CD4-positive, alpha-beta T cell treated with Interleukin-2 at 100 ng/mL for 4 hours (primary cell): ENCODE measurements around the gene PREB.
"Not testable (repeated sequence)": the region's sequence is repeated elsewhere in the genome, so short reads cannot be mapped to it uniquely, and the experiment has no call there.

ENCODE experiments used
- DNase-seq: peaks from one replicate; pipeline ENCODE4 v3.0.0-alpha.2; 2020; ENCODE audit warnings: low spot score

The PREB gene, protein sequence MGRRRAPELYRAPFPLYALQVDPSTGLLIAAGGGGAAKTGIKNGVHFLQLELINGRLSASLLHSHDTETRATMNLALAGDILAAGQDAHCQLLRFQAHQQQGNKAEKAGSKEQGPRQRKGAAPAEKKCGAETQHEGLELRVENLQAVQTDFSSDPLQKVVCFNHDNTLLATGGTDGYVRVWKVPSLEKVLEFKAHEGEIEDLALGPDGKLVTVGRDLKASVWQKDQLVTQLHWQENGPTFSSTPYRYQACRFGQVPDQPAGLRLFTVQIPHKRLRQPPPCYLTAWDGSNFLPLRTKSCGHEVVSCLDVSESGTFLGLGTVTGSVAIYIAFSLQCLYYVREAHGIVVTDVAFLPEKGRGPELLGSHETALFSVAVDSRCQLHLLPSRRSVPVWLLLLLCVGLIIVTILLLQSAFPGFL

DNA sequence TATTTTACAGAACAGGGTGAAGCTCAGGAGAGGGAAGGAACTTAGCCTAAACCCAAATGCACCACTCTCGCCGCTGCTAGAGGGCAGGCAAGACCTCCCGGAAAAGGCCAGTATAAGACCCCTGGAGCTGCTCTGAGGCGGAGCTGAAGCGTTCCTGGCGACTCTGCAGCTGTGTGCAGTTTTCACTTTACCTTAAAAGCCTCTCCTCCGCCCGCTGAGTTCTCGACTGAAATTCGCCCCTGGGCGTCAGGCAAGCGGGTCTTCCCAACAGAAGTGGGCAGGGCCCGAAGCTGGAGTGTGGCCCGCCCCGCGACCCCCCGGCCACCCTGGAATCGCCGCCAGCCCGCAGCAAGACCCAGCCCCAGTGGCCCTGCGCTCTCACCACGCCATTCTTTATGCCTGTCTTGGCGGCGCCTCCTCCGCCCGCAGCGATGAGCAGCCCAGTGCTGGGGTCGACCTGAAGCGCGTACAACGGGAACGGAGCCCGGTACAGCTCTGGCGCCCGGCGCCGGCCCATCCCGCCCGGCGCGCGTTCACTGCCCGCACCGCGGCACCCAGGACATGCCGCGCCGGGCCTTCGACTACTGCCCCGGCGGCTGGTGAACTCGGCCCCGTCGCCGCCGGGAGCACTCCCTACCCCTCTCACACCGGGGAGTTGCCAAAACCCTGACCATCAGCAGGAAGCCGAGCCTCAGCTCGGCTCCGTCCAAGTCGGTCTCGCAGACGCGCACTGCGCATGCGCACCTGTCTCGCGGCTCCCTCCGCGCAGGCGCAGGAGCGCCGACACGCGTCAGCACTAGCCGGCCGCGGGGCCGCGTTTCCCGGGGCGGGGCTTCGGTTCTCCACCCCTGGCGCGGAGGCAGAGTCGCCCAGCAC lies at the start of gene PREB:
Gene PREB (minus strand): TSS at position 732 of the 876 bp plus-strand sequence. CDS start 215 bp downstream, at position 517.
- peak; percentile 98 for DNase-seq

DNA sequence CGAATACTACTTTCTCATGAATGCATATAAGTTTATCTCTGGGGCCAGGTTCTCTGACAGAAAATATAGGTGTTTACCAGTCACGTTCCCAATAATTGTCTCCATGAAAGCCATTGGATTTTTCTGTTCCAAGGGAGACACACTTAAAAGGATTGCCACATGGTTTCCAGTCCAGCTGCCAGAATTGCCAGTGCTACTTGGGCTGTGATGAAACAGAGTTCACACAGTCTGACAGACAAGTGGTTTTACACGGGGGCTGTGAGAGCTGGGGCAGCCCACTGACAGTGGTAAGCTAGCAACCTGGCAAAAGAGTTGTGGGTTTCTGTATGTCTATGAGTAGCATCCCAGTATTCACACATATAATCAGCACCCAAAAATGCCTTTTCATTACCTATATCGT lies 49.7 kb upstream of the PREB start:
- DNase-seq = no peak

GRCh38 chr2:27182346-27182745 lies 47.9 kb upstream of the PREB start:
- DNase-seq = no peak

- no peak for DNase-seq
These were observed 45.0 kb upstream of the PREB start for GRCh38 chr2:27179344-27180000.

GRCh38 chr2:27178469-27178868 lies 44.0 kb upstream of the PREB start:
- no peak for DNase-seq

- DNase-seq = no peak
These were observed 43.3 kb upstream of the PREB start for GRCh38 chr2:27177441-27178351.

GRCh38 chr2:27175781-27176180 lies 41.3 kb upstream of the PREB start:
- DNase-seq = not testable (repeated sequence)

DNA sequence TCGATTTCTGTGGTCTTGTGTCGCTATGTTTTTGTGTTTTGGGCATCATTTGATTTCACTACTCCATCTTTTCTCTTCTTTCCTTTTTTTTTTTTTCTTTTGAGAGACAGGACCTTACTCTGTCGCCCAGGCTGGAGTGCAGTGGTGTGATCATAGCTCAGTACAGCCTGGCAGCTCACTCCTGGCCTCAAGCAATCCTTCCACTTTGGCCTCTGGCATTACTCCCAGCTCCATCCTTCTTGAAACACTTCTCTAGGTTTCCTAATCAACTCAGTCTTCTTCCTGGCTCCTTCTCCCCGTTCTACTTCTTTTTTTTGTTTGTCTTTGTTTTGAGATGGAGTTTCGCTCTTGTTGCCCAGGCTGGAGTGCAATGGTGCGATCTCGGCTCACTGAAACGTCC lies 40.9 kb upstream of the PREB start:
- no peak for DNase-seq

DNA sequence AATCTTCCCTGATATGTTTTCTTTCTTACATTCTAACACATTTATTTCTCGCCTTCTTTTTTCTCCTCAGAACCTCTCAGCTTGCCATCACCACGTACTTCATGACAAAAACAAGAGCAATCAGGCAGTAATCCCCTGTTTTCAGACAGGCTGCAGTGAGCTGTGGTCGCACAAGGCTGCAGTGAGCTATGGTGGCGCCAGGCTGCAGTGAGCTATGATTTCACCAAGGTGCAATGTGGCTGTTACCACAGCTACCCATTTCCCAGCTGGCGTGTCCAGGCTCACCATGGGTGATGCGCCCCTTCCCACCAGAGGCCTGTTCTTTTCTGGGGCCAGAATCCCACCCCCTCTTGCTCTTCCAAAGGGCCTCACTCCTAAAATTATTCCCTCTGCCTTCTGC lies 40.2 kb upstream of the PREB start:
- no peak for DNase-seq

DNA sequence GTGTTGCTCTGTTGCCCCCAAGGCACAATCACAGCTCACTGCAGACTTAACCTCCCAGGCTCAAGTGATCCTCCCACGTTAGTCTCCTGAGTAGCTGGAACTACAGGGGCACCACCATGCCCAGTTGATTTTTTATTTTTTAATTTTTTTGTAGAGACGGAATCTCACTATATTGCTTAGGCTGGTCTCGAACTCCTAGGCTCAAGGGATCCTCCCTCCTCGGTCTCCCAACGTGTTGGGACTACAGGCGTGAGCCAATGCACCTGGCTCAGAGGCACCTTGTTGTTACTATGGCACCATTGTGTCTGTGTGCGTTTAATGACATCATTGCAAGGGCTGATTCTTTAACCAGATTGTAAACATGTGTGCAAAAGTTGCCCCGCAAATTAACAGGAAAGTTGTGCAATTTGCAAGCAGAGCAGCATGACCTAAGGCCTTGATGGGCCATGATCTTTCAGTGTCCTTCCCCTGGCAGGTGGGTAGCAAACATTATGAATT lies 37.0 kb upstream of the PREB start:
- no peak for DNase-seq

DNA sequence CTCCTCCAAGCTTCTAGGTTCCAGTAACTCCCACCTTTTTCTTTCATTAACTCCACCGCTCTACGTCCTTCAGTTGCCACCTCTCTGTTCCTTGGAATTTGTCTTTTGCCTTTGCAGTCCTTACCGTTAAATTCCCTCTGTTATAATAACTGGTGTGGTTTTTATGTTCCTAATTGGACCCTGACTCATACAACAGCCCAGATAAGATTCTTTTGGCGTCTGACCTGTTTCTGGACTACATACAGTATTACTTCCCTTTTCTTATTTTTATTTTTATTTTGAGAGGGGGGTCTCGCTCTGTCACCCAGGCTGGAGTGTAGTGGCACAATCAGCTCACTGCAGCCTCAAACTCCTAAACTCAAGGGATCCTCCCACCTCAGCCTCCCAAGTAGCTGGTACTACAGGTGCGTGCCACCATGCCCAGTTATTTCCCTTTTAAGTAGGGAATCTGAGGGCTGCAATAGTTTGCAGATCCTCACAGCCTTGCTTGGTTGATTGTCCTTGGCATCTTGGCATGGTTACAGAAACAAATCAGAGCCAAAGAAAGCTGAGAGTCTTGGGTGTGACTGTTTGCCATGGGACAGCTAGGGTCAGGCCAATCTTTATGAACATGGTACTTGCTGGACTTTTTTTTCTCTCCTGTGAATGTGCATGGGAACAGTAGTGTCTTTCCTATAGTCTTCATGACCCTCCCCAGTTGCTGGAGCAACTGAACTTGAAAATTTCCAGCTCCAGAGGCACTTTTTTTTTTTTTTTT lies 36.3 kb upstream of the PREB start:
- no peak for DNase-seq

- DNase-seq = no peak
These were observed 30.7 kb upstream of the PREB start for GRCh38 chr2:27164960-27165763.

GRCh38 chr2:27162151-27163121 lies 28.0 kb upstream of the PREB start:
- no peak for DNase-seq

GRCh38 chr2:27160191-27160590 lies 25.8 kb upstream of the PREB start:
- no peak for DNase-seq

DNA sequence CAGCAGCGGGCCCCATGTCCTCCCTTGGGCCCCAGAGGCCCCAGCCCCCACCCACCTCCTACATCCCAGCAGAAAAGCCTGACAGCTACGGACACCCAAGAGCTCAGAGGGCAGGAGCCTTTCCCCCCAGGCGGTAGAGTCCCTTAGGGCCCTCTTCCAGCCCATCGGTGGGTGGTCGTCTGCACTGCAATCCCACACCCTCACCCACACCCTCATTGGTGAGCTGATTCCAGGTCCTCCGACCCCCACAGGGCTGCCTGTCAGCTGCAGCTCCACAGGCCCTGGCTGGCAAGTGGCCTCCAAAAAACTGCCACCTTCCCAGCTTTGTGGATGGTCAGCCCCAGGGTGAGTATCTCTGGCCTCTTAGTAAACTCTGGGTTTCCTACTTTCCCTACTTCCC lies 24.8 kb upstream of the PREB start:
- DNase-seq = no peak

DNA sequence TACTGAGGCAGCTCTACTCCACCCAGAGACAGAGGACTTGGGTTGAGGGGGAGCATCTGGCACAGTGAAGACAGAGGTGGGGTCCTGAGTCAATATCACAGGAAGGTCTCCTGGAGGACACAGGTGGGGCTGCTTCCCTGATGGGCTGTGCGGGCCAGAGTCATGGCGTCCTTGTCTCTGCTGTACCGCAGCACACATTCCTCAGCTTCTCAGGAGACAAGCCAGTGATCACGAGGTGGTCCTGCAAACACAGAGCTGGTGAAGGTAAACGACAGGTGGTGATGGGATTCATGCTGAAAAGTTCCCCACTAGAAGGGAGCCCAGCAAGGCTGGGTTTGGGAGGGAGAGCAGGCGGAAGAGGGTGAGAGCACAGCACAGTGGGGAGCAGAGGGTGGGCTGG lies 24.0 kb upstream of the PREB start:
- DNase-seq = no peak

- no peak for DNase-seq
These were observed 20.7 kb upstream of the PREB start for GRCh38 chr2:27155069-27155520.

GRCh38 chr2:27154488-27154887 lies 20.1 kb upstream of the PREB start:
- DNase-seq = no peak
